K562 (cell line): ENCODE measurements around the gene ABHD16B. TPM values are rescaled to one million over a fixed set of nuclear protein-coding genes. Genes with fewer than 3 reads are reported as not detected.

Experiments
- CREB1 ChIP-seq, 2 experiments: sonication (generic) in 1 of 2; formaldehyde crosslinking in 1 of 2; IDR thresholded peaks; 2 replicates each; pipeline versions ENCODE4 v1.6.1 to v1.8.0; 2012 to 2022; ENCODE audit warnings: inconsistent platforms in 1 of 2, mild to moderate bottlenecking in 1 of 2, missing genetic modification reagents in 1 of 2, moderate library complexity in 1 of 2
- CREB3L1 ChIP-seq: fragments of 450-650 bp; IDR thresholded peaks from 2 replicates; pipeline ENCODE4 v1.6.1; 2014; ENCODE audit warnings: low read depth, mild to moderate bottlenecking, moderate library complexity, borderline replicate concordance
- E2F5 ChIP-seq: sonication (generic); formaldehyde crosslinking; IDR thresholded peaks from 2 replicates; pipeline ENCODE4 v1.8.0; 2022; ENCODE audit warnings: mild to moderate bottlenecking, missing genetic modification reagents
- GABPB2 ChIP-seq: fragments of 250-450 bp; sonication (Bioruptor Pico); conservative IDR thresholded peaks from 2 replicates; pipeline ENCODE4 v1.5.1; 2021; ENCODE audit warnings: mild to moderate bottlenecking
- JUN ChIP-seq, 2 experiments: sonication (generic) in 1 of 2; formaldehyde crosslinking in 1 of 2; IDR thresholded peaks; 2 replicates each; pipeline versions ENCODE4 v1.6.1 to v1.8.0; 2012 to 2022; ENCODE audit warnings: borderline replicate concordance in 2 of 2, mild to moderate bottlenecking in 2 of 2, improper control_type of control experiment in 1 of 2, low read depth in 1 of 2, low read length in 1 of 2, missing genetic modification reagents in 1 of 2
- KLF1 ChIP-seq: fragments of 450-650 bp; IDR thresholded peaks from 2 replicates; pipeline ENCODE4 v1.6.1; 2016; ENCODE audit warnings: missing genetic modification characterization, missing compliant biosample characterization
- L3MBTL2 ChIP-seq: fragments of 450-650 bp; IDR thresholded peaks from 2 replicates; pipeline ENCODE4 v1.6.1; 2016; ENCODE audit warnings: mild to moderate bottlenecking, moderate library complexity
- MAZ ChIP-seq, 2 experiments: fragments of 450-650 bp in 1 of 2; sonication (generic) in 1 of 2; formaldehyde crosslinking; IDR thresholded peaks in 1 of 2; conservative IDR thresholded peaks in 1 of 2; 2 replicates each; pipeline versions ENCODE4 v1.4.0 to v1.5.0; 2020; ENCODE audit warnings: mild to moderate bottlenecking in 1 of 2, missing genetic modification reagents in 1 of 2
- MEIS2 ChIP-seq: fragments of 450-650 bp; IDR thresholded peaks from 2 replicates; pipeline ENCODE4 v1.6.1; 2014; ENCODE audit warnings: mild to moderate bottlenecking; ENCODE audit not compliant: partially characterized antibody
- NR2C1 ChIP-seq, 2 experiments: fragments of 450-650 bp; IDR thresholded peaks; 2 replicates each; pipeline ENCODE4 v1.6.1; 2017; ENCODE audit warnings: mild to moderate bottlenecking in 2 of 2, antibody characterized with exemption in 1 of 2, inconsistent platforms in 1 of 2, missing compliant biosample characterization in 1 of 2, missing genetic modification characterization in 1 of 2
- NRF1 ChIP-seq, 2 experiments: fragments of 450-650 bp; IDR thresholded peaks in 1 of 2; conservative IDR thresholded peaks in 1 of 2; 2 replicates each; pipeline ENCODE4 v1.6.1; 2014; ENCODE audit warnings: mild to moderate bottlenecking in 2 of 2
- RB1 ChIP-seq: fragments of 450-650 bp; IDR thresholded peaks from 2 replicates; pipeline ENCODE4 v1.6.1; 2017; ENCODE audit warnings: low read depth, mild to moderate bottlenecking
- SMAD4 ChIP-seq: fragments of 250-450 bp; sonication (Bioruptor Pico); conservative IDR thresholded peaks from 2 replicates; pipeline ENCODE4 v1.8.0; 2021; ENCODE audit warnings: inconsistent platforms, mild to moderate bottlenecking, moderate library complexity
- ZBTB2 ChIP-seq: fragments of 450-650 bp; IDR thresholded peaks from 2 replicates; pipeline ENCODE4 v1.6.1; 2016; ENCODE audit warnings: antibody characterized with exemption
- ZNF583 ChIP-seq: fragments of 250-450 bp; sonication (Bioruptor Pico); IDR thresholded peaks from 2 replicates; pipeline ENCODE4 v1.4.0; 2020
- ZNF639 ChIP-seq, 2 experiments: fragments of 200-800 bp in 1 of 2; sonication (Bioruptor generic) in 1 of 2; sonication (generic) in 1 of 2; formaldehyde crosslinking in 1 of 2; IDR thresholded peaks in 1 of 2; conservative IDR thresholded peaks in 1 of 2; 2 replicates each; pipeline versions ENCODE4 v1.5.0 to v1.6.1; 2016 to 2020; ENCODE audit warnings: missing compliant biosample characterization in 1 of 2, missing genetic modification characterization in 1 of 2, missing genetic modification reagents in 1 of 2
- ZNF695 ChIP-seq: fragments of 450-650 bp; formaldehyde crosslinking; IDR thresholded peaks from 2 replicates; pipeline ENCODE4 v1.4.0; 2020; ENCODE audit warnings: mild to moderate bottlenecking, moderate library complexity
- polyA plus RNA-seq, 8 experiments: library from polyadenylated mRNA; depleted of rRNA in 4 of 8; stranded (reverse) in 5 of 8; unstranded in 3 of 8; fragments of >200 nt; fragmentation: Nextera tagmentation in 2 of 8; fragmentation: Illumina TruSeq in 1 of 8; extraction: Ambion mirVana in 2 of 8; extraction: Trizol in 1 of 8; gene quantifications; 2 replicates each; pipeline versions ENCODE4 v1.2.1 to v1.2.3, GENCODE V29; 2011 to 2014; ENCODE audit warnings: inconsistent platforms in 1 of 8, missing spikeins in 1 of 8
- total RNA-seq, 7 experiments: library from RNA; depleted of rRNA in 6 of 7; stranded (reverse); fragments of >200 nt in 6 of 7; fragmentation: Illumina TruSeq in 2 of 7; extraction: Trizol in 2 of 7; gene quantifications; 2 replicates each; pipeline versions ENCODE4 v1.2.1 to v1.2.3, GENCODE V29; 2011 to 2021; ENCODE audit warnings: low replicate concordance in 1 of 7

The ABHD16B gene
- total and polyA plus RNA-seq, 9 of the 15 experiments (the other 6 are each of a cell fraction or from before 2014, with no cell fraction given): not detected

GRCh38 chr20:63863798-63864544 lies 2.7 kb downstream of the ABHD16B start (continued):
- TF ChIP-seq CREB1 (IDR thresholded peaks at IDR 0.05) (no peak), CREB1 (CRISPR knock-in tag; IDR thresholded peaks at IDR 0.05) (0 out of 2 replicates have a peak, but pooled peaks have one; percentile 41), MEIS2 (peak; percentile 49), SMAD4 (0 out of 2 replicates have a peak, but pooled peaks have one; percentile 59), E2F5 (CRISPR knock-in tag) (peak; percentile 90), KLF1 (tag) (peak; percentile 60; the same call in 1 of the 2 replicates), JUN (IDR thresholded peaks at IDR 0.05; ENCODE audit: borderline replicate concordance, low read depth, low read length) (0 out of 2 replicates have a peak, but pooled peaks have one; percentile 4), JUN (CRISPR knock-in tag; IDR thresholded peaks at IDR 0.05; ENCODE audit: borderline replicate concordance) (no peak), NRF1 (conservative IDR thresholded peaks at IDR 0.05 in 1 of 2, IDR thresholded peaks at IDR 0.05 in 1 of 2) (peak; percentile 93 to 94), GABPB2 (CRISPR knock-in tag) (no peak), ZNF695 (no peak), ZBTB2 (no peak), CREB3L1 (peak; percentile 26; the same call in 1 of the 2 replicates), MAZ (CRISPR knock-in tag; conservative IDR thresholded peaks at IDR 0.05 in 1 of 2, IDR thresholded peaks at IDR 0.05 in 1 of 2) (peak; percentile 85 to 89), RB1 (peak; percentile 83), ZNF583 (0 out of 2 replicates have a peak, but pooled peaks have one; percentile 22), L3MBTL2 (peak; percentile 74), NR2C1 (IDR thresholded peaks at IDR 0.05) (0 out of 2 replicates have a peak, but pooled peaks have one; percentile 16), NR2C1 (tag; IDR thresholded peaks at IDR 0.05) (no peak; the same call in 1 of the 2 replicates), ZNF639 (CRISPR knock-in tag; conservative IDR thresholded peaks at IDR 0.05 in 1 of 2, IDR thresholded peaks at IDR 0.05 in 1 of 2) (no peak)
